ENCODE results near the gene ERP44.
"Not testable (repeated sequence)": the region's sequence is repeated elsewhere in the genome, so short reads cannot be mapped to it uniquely, and the experiment has no call there.

The ERP44 gene

GRCh38 chr9:100098887-100099721 lies at the start of gene ERP44, which contains the start of gene INVS:
Gene ERP44 (minus strand): TSS chr9:100099000. CDS start chr9:100098840, 160 bp downstream.
Gene INVS (plus strand): TSS chr9:100099243. CDS start chr9:100104522, 5,279 bp downstream.
- H3K36me3 ChIP-seq (replicated peaks), result peaks cover 4% of the 10 kb centered on the region
- in situ Hi-C loops (cut with MboI; ENCODE audit: low sequenced_read_pairs), result no loop called here

GRCh38 chr9:100145976-100146375 lies 47.2 kb upstream of the ERP44 start:
- H3K4me3 ChIP-seq; H3K27me3 ChIP-seq (ENCODE audit: low read depth); H3K36me3 ChIP-seq (replicated peaks); H3K4me1 ChIP-seq; H3K9me3 ChIP-seq; in situ Hi-C loops (cut with MboI; ENCODE audit: low sequenced_read_pairs); DNase-seq (ENCODE audit: low spot score in 2 of 2): not testable (repeated sequence)

More at GRCh38 chr9:100098887-100099721, at the start of gene ERP44, which contains the start of gene INVS:
- Histone ChIP-seq H3K27me3 (ENCODE audit: low read depth) (no peaks in the 10 kb centered on the region), H3K4me3 (peak within 1 kb of the TSS; percentile 97), H3K4me1 (peaks cover 16% of the 10 kb centered on the region), H3K9me3 (no peaks in the 10 kb centered on the region)
- peak; percentile 98 to 99 for DNase-seq (ENCODE audit: low spot score in 2 of 2)

- H3K4me1 ChIP-seq; H3K27me3 ChIP-seq (ENCODE audit: low read depth); H3K36me3 ChIP-seq (replicated peaks); DNase-seq (ENCODE audit: low spot score in 2 of 2); H3K9me3 ChIP-seq; in situ Hi-C loops (cut with MboI; ENCODE audit: low sequenced_read_pairs); H3K4me3 ChIP-seq: not testable (repeated sequence)
Measured at GRCh38 chr9:100145167-100145934, 46.6 kb upstream of the ERP44 start.

GRCh38 chr9:100141862-100142261 lies 43.1 kb upstream of the ERP44 start:
- H3K4me1 ChIP-seq; in situ Hi-C loops (cut with MboI; ENCODE audit: low sequenced_read_pairs); H3K27me3 ChIP-seq (ENCODE audit: low read depth); H3K36me3 ChIP-seq (replicated peaks); H3K9me3 ChIP-seq; H3K4me3 ChIP-seq; DNase-seq (ENCODE audit: low spot score in 2 of 2): not testable (repeated sequence)

DNA sequence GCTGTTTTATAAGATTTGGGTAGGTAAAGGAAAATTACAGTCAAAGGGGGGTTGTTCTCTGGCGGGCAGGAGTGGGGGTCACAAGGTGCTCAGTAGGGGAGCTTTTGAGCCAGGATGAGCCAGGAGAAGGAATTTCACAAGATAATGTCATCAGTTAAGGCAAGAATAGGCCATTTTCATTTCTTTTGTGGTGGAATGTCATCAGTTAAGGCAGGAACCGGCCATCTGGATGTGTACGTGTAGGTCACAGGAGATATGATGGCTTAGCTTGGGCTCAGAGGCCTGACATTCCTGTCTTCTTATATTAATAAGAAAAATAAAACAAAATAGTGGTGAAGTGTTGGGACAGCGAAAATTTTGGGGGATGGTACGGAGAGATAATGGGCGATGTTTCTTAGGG lies 41.5 kb upstream of the ERP44 start:
- in situ Hi-C loops (cut with MboI; ENCODE audit: low sequenced_read_pairs); DNase-seq (ENCODE audit: low spot score in 2 of 2); H3K4me1 ChIP-seq; H3K27me3 ChIP-seq (ENCODE audit: low read depth); H3K36me3 ChIP-seq (replicated peaks); H3K9me3 ChIP-seq; H3K4me3 ChIP-seq: not testable (repeated sequence)

- H3K9me3 ChIP-seq; H3K27me3 ChIP-seq (ENCODE audit: low read depth); in situ Hi-C loops (cut with MboI; ENCODE audit: low sequenced_read_pairs); H3K4me3 ChIP-seq; H3K36me3 ChIP-seq (replicated peaks); DNase-seq (ENCODE audit: low spot score in 2 of 2); H3K4me1 ChIP-seq: not testable (repeated sequence)
Measured at GRCh38 chr9:100136799-100137198, 38.0 kb upstream of the ERP44 start.

- in situ Hi-C loops (cut with MboI; ENCODE audit: low sequenced_read_pairs), result no loop called here
- H3K36me3 ChIP-seq (replicated peaks), result peaks cover 4% of the 10 kb centered on the region; the same call in 1 of the 2 replicates
- no peak overlapping the region for H3K4me3 ChIP-seq
- no peaks in the 10 kb centered on the region for H3K9me3 ChIP-seq
- H3K4me1 ChIP-seq, result no peaks in the 10 kb centered on the region
- no peak for DNase-seq (ENCODE audit: low spot score in 2 of 2)
- H3K27me3 ChIP-seq (ENCODE audit: low read depth), result no peaks in the 10 kb centered on the region
Measured at GRCh38 chr9:100134731-100135130, 35.9 kb upstream of the ERP44 start.

DNA sequence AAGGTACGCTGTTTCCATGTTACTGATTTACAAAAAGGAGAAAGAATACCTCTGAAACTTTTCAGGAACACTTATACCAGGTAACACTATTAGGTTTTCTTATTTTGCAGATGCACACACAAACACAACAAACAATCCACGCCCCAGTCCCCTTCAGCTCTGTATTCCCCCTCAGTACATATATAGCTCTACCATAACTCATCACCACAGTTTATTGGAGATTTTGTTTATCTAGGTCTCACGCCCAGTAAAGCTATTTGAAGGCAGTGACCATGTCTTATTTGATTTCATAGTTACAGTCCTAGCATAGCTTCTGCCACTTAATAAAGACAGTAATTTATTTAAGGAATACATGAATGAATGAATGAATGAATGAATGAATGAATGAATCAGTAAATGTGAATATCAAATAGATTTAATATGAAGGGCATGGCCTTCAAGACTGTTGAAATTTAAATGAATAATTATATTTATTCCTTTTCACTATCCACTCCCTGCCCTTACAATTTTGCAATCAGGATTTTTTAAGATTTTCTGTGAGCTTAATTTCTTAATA lies 33.2 kb upstream of the ERP44 start:
- no peak for DNase-seq (ENCODE audit: low spot score in 2 of 2)
- Histone ChIP-seq H3K9me3 (no peaks in the 10 kb centered on the region), H3K4me1 (no peaks in the 10 kb centered on the region), H3K4me3 (no peak overlapping the region), H3K27me3 (ENCODE audit: low read depth) (no peaks in the 10 kb centered on the region), H3K36me3 (replicated peaks) (peaks cover 8% of the 10 kb centered on the region)
- in situ Hi-C loops (cut with MboI; ENCODE audit: low sequenced_read_pairs), result no loop called here

GRCh38 chr9:100131216-100131615 lies 32.4 kb upstream of the ERP44 start:
- Histone ChIP-seq H3K9me3 (no peaks in the 10 kb centered on the region), H3K27me3 (ENCODE audit: low read depth) (no peaks in the 10 kb centered on the region), H3K4me1 (no peaks in the 10 kb centered on the region), H3K4me3 (no peak overlapping the region), H3K36me3 (replicated peaks) (peaks cover 8% of the 10 kb centered on the region)
- DNase-seq (ENCODE audit: low spot score in 2 of 2), result no peak
- in situ Hi-C loops (cut with MboI; ENCODE audit: low sequenced_read_pairs), result no loop called here

DNA sequence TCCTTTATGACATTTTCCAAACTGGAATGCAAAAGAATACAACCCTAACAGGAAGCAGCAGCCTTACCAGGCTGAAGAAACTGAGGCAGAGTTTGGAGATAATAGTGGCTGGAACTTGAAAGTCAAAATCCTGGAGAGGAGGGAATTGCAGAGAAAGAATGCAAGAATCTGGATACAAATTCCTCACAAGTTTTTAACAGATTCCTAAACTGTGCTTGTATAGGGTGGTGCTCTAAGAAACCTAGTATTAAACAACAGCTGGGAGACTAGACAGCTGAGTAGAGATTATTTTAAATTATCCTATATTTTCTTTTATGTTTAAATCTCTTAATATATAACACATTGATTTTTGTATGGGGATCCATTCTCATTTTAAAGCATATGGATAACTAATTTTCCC lies 31.0 kb upstream of the ERP44 start:
- no peak overlapping the region for H3K4me3 ChIP-seq
- DNase-seq (ENCODE audit: low spot score in 2 of 2), result no peak
- in situ Hi-C loops (cut with MboI; ENCODE audit: low sequenced_read_pairs), result no loop called here
- H3K27me3 ChIP-seq (ENCODE audit: low read depth), result no peaks in the 10 kb centered on the region
- H3K36me3 ChIP-seq (replicated peaks), result peaks cover 8% of the 10 kb centered on the region
- no peaks in the 10 kb centered on the region for H3K9me3 ChIP-seq
- H3K4me1 ChIP-seq, result no peaks in the 10 kb centered on the region

DNA sequence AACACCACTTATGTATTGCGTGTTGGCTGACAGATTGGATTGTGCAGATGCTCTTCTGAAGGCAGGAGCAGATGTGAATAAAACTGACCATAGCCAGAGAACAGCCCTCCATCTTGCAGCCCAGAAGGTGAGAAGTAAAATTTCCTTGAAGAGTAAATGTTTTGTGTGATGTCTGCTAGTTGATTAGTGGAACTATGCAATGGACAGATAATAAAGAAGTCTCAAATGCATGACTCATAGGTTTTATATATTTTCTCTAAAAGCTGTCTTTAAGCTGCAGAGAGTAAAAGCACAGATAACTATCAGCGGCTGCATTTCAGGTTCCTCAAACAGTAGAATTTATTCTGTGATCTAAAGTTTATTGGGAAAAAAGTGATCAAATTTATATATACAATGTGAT lies 27.6 kb upstream of the ERP44 start:
- Histone ChIP-seq H3K4me3 (no peak overlapping the region), H3K27me3 (ENCODE audit: low read depth) (no peaks in the 10 kb centered on the region), H3K4me1 (no peaks in the 10 kb centered on the region), H3K36me3 (replicated peaks) (peaks cover 4% of the 10 kb centered on the region), H3K9me3 (no peaks in the 10 kb centered on the region)
- DNase-seq (ENCODE audit: low spot score in 2 of 2), result no peak
- in situ Hi-C loops (cut with MboI; ENCODE audit: low sequenced_read_pairs), result no loop called here

DNA sequence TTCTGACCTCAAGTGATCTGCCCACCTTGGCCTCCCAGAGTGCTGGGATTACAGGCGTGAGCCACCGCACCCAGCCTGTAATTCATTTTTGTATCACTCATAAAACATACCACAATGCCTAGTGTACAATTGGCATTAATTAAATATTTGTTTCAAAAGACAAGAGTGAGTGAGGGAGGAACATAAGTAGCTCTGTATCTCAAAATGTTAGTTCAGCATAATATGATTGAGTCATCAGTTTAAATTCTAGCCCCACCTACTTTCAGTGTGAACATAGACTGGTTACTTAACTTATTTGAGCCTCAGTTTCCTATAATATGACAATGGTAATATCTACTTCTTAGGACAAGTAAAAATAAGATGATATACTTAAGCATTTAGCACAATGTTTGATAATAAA lies 27.1 kb upstream of the ERP44 start:
- no peak overlapping the region for H3K4me3 ChIP-seq

GRCh38 chr9:100125236-100125635 lies 26.4 kb upstream of the ERP44 start:
- in situ Hi-C loops (cut with MboI; ENCODE audit: low sequenced_read_pairs), result no loop called here
- H3K9me3 ChIP-seq, result no peaks in the 10 kb centered on the region
- H3K4me3 ChIP-seq, result no peak overlapping the region
- DNase-seq (ENCODE audit: low spot score in 2 of 2), result no peak
- H3K27me3 ChIP-seq (ENCODE audit: low read depth), result no peaks in the 10 kb centered on the region
- H3K4me1 ChIP-seq, result no peaks in the 10 kb centered on the region
- H3K36me3 ChIP-seq (replicated peaks), result peaks cover 4% of the 10 kb centered on the region

More for the DNA sequence above, 27.1 kb upstream of the ERP44 start:
- Histone ChIP-seq H3K9me3 (no peaks in the 10 kb centered on the region), H3K36me3 (replicated peaks) (peaks cover 4% of the 10 kb centered on the region), H3K4me1 (no peaks in the 10 kb centered on the region), H3K27me3 (ENCODE audit: low read depth) (no peaks in the 10 kb centered on the region)
- in situ Hi-C loops (cut with MboI; ENCODE audit: low sequenced_read_pairs), result no loop called here
- no peak for DNase-seq (ENCODE audit: low spot score in 2 of 2)

DNA sequence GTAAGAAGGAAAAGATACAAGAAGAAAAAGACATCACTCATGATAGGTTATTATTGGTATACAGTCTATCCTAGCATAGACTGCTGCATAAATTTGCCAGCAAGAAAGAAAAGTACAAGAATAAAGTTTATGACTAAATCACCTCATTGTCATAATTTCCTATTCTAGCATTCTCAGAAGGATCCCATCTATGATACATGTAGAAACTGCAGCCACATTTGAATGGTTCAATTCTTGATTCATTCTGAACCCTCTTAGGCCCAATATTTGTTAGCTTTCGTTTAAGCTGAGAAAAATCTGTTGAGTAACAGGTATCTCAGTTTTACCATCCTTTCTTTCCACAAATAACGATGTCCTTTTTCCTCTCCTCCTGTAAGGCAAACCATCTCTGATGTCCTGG lies 21.5 kb upstream of the ERP44 start:
- Histone ChIP-seq H3K4me1 (no peaks in the 10 kb centered on the region), H3K27me3 (ENCODE audit: low read depth) (no peaks in the 10 kb centered on the region), H3K9me3 (no peaks in the 10 kb centered on the region), H3K36me3 (replicated peaks) (no peaks in the 10 kb centered on the region), H3K4me3 (no peak overlapping the region)
- no peak for DNase-seq (ENCODE audit: low spot score in 2 of 2)
- in situ Hi-C loops (cut with MboI; ENCODE audit: low sequenced_read_pairs), result no loop called here

Data from HAP-1 (cell line).